Naive thymus-derived CD4-positive, alpha-beta T cell (primary cell): ENCODE results near the gene USP43. TPM values are rescaled to one million over a fixed set of nuclear protein-coding genes. Genes with fewer than 3 reads are reported as not detected.

ENCODE experiments used
- ATAC-seq: fragments of 150-1000 bp; cut with Tn5 transposase; 2 replicates; pipeline ENCODE4 v1.10.0; 2021; ENCODE audit warnings: mild to moderate bottlenecking, moderate library complexity
- CTCF ChIA-PET: fragments of 350-600 bp; sonication (Branson Sonifier 250); formaldehyde crosslinking; loops from one replicate; lab custom pipeline; 2021; ENCODE audit warnings: antibody characterized with exemption; lab: Charles Lee
- POLR2A ChIA-PET: fragments of 350-600 bp; sonication (Branson Sonifier 250); formaldehyde crosslinking; loops from one replicate; lab custom pipeline; 2021; ENCODE audit warnings: antibody characterized with exemption, inconsistent platforms; lab: Charles Lee
- DNase-seq, 9 donors: peaks; one replicate each; pipeline versions ENCODE4 v3.0.0 to v3.0.0-alpha.2; 2020 to 2022; ENCODE audit warnings: mixed read lengths in 1 of 9
- H3K27ac ChIP-seq: one replicate; pipeline ENCODE4 v1.7.0; 2013; ENCODE audit warnings: mild to moderate bottlenecking, low read depth, low read length, moderate library complexity
- H3K27me3 ChIP-seq, 2 donors: one replicate each; pipeline ENCODE4 v1.7.0; 2013; ENCODE audit warnings: low read length in 2 of 2, mild to moderate bottlenecking in 2 of 2, moderate library complexity in 2 of 2; ENCODE audit not compliant: control insufficient read depth in 2 of 2, insufficient read depth in 2 of 2
- H3K36me3 ChIP-seq, 3 experiments: 1 replicate in 2 of 3; 2 replicates in 1 of 3; pipeline ENCODE4 v1.7.0; 2013; ENCODE audit warnings: low read length in 3 of 3, mild to moderate bottlenecking in 3 of 3, moderate library complexity in 1 of 3; ENCODE audit not compliant: insufficient read depth in 3 of 3, control insufficient read depth in 2 of 3
- H3K4me1 ChIP-seq, 2 donors: one replicate each; pipeline ENCODE4 v1.7.0; 2013; ENCODE audit warnings: low read length in 2 of 2, mild to moderate bottlenecking in 2 of 2, moderate library complexity in 1 of 2; ENCODE audit not compliant: control insufficient read depth in 2 of 2, insufficient read depth in 2 of 2
- H3K4me3 ChIP-seq: 2 replicates; pipeline ENCODE4 v1.7.0; 2013; ENCODE audit warnings: mild to moderate bottlenecking, low read length
- H3K9me3 ChIP-seq, 3 experiments: 1 replicate in 2 of 3; 2 replicates in 1 of 3; pipeline ENCODE4 v1.7.0; 2013; ENCODE audit warnings: low read length in 3 of 3; ENCODE audit not compliant: control insufficient read depth in 2 of 3
- H3K27ac Mint-ChIP-seq, 9 donors: one replicate each; pipeline ENCODE4 v1.8.0; 2020 to 2022; ENCODE audit warnings: mixed read lengths in 9 of 9, mild to moderate bottlenecking in 8 of 9, moderate library complexity in 5 of 9, inconsistent platforms in 2 of 9
- H3K27me3 Mint-ChIP-seq, 5 donors: one replicate each; pipeline ENCODE4 v1.8.0; 2021 to 2022; ENCODE audit warnings: mixed read lengths in 5 of 5, mild to moderate bottlenecking in 1 of 5
- H3K36me3 Mint-ChIP-seq, 5 donors: one replicate each; pipeline ENCODE4 v1.8.0; 2020 to 2022; ENCODE audit warnings: mixed read lengths in 5 of 5, mild to moderate bottlenecking in 3 of 5, inconsistent platforms in 1 of 5
- H3K4me1 Mint-ChIP-seq, 7 donors: one replicate each; pipeline ENCODE4 v1.8.0; 2020 to 2022; ENCODE audit warnings: mixed read lengths in 7 of 7, mild to moderate bottlenecking in 3 of 7, inconsistent platforms in 1 of 7
- H3K4me3 Mint-ChIP-seq, 10 donors: one replicate each; pipeline ENCODE4 v1.8.0; 2020 to 2022; ENCODE audit warnings: mild to moderate bottlenecking in 10 of 10, mixed read lengths in 10 of 10, moderate library complexity in 6 of 10, inconsistent platforms in 2 of 10
- H3K9me3 Mint-ChIP-seq, 11 donors: one replicate each; pipeline ENCODE4 v1.8.0; 2020 to 2022; ENCODE audit warnings: mixed read lengths in 11 of 11, mild to moderate bottlenecking in 4 of 11, inconsistent platforms in 1 of 11, moderate library complexity in 1 of 11
- intact Hi-C, 2 donors: fragments of 100-400 bp; cut with micrococcal nuclease; formaldehyde crosslinking; loops; one replicate each; pipeline ENCODE4 v1.15.1; 2023
- polyA plus RNA-seq, 2 donors: library from polyadenylated mRNA; unstranded; fragments of 300-500 nt; fragmentation: Illumina TruSeq; gene quantifications; one replicate each; pipeline ENCODE4 v1.2.3, GENCODE V29; 2021
- total RNA-seq, 6 experiments: library from RNA in 5 of 6; stranded (reverse) in 5 of 6; gene quantifications; 1 replicate in 5 of 6; 2 replicates in 1 of 6; pipeline ENCODE4 v1.2.3 and lab custom pipeline; 2021 to 2026

Gene USP43
- total and polyA plus RNA-seq, 7 experiments from 2014 or later = 0.27 to 1.0 TPM; not detected in 5

DNA sequence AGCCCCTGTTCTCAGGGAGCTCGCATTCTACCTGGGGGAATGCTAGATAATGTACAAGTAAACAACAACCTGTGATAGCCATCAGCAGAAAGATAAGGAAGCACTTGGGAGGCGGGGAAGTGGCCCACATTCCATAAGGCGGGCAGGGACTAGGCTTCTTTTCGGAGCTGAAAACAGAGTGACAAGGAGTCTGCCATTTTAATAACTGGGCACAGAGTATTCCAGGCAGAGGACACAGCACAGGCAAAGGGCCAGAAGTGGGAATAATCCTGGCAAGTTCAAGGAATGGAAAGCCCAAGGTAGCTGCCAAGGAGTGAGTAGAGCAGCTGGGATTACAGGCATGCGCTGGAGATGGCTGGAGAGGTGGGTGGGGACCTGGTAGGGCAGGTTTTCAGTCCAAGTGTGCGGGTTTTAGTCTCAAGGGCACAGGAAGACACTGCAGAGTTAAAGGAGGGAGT is 24.3 kb downstream of the USP43 start:
- H3K36me3 ChIP-seq = no peaks in the 10 kb centered on the region
- no peak for DNase-seq
- H3K36me3 Mint-ChIP-seq = no peaks in the 10 kb centered on the region
- H3K27me3 Mint-ChIP-seq = peaks cover 8 to 31% (median 23%) of the 10 kb centered on the region in 5 donors
- H3K4me3 ChIP-seq = no peak overlapping the region
- ChIA-PET CTCF (no interaction called here), POLR2A (no interaction called here)
- intact Hi-C loops = no loop called here
- no peaks in the 10 kb centered on the region for H3K9me3 ChIP-seq
- H3K4me1 Mint-ChIP-seq = peaks cover 0 to 13% (median 6%) of the 10 kb centered on the region in 7 donors
- no peak overlapping the region for H3K27ac ChIP-seq
- ATAC-seq = no peak
- H3K9me3 Mint-ChIP-seq = peaks cover 0 to 2% (median 0%) of the 10 kb centered on the region in 11 donors
- H3K27me3 ChIP-seq = no peaks in the 10 kb centered on the region
- H3K4me1 ChIP-seq = peaks cover 0 to 3% of the 10 kb centered on the region in 2 donors
- no peak overlapping the region for H3K4me3 Mint-ChIP-seq
- no peak overlapping the region for H3K27ac Mint-ChIP-seq

DNA sequence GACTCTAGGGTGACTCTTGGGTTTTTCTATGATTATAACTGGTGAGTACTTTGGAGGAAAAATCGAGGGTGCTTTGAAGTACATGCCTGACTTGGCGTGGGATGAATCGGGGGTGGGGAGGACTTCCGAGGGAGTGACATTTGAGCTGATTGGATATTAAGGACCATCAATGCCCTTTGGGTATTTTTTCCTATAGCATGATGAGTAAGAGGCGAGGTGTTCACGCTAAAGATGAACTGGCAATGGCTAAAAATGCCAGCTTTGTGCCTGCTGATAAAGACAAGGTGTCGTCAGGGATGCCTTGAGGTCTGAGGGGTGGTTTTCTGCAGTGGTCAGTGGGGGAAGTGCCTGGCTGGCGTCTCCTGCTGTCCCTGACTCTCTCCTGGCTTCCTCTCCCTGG is 25.3 kb downstream of the USP43 start:
- POLR2A ChIA-PET = no interaction called here
- H3K9me3 Mint-ChIP-seq = peaks cover 0 to under 1% (median 0%) of the 10 kb centered on the region in 11 donors

DNA sequence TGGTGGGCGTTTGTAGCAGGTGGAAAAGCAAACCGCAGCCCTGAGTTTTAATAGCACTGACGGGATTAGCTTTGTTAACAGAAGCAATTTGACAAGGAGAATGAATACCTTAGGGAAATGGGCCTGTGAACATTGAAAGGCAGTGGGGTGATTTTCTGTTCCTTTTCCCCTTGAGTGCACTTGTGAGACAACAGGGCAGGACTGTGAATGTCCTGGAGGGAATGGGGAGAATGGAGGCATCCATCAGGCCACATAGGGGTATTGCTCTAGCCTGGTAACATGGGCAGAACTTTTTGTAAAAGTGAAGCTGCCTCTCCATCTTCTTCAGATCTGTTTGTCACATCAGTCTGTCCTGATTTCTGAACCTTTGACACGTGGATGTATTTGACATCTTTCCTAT is 26.2 kb downstream of the USP43 start:
- POLR2A ChIA-PET = no interaction called here
- Histone ChIP-seq H3K4me3 (no peak overlapping the region), H3K4me1 (no peaks in the 10 kb centered on the region), H3K27me3 (no peaks in the 10 kb centered on the region), H3K36me3 (no peaks in the 10 kb centered on the region), H3K27ac (no peak overlapping the region), H3K9me3 (no peaks in the 10 kb centered on the region)
- H3K9me3 Mint-ChIP-seq = no peaks in the 10 kb centered on the region
- peaks cover 0 to 8% (median 3%) of the 10 kb centered on the region in 7 donors for H3K4me1 Mint-ChIP-seq
- intact Hi-C loops = no loop called here
- no peak overlapping the region for H3K27ac Mint-ChIP-seq
- H3K36me3 Mint-ChIP-seq = no peaks in the 10 kb centered on the region
- H3K27me3 Mint-ChIP-seq = peaks cover 8 to 24% (median 22%) of the 10 kb centered on the region in 5 donors
- ATAC-seq (no peak), DNase-seq (no peak)
- H3K4me3 Mint-ChIP-seq = no peak overlapping the region
- CTCF ChIA-PET = no interaction called here

More for the DNA sequence above, 25.3 kb downstream of the USP43 start:
- CTCF ChIA-PET = no interaction called here
- no peak for ATAC-seq
- intact Hi-C loops = no loop called here
- no peak for DNase-seq
- peaks cover 8 to 29% (median 23%) of the 10 kb centered on the region in 5 donors for H3K27me3 Mint-ChIP-seq
- no peak overlapping the region for H3K27ac ChIP-seq
- H3K36me3 ChIP-seq = no peaks in the 10 kb centered on the region
- H3K4me1 Mint-ChIP-seq = peaks cover 0 to 13% (median 6%) of the 10 kb centered on the region in 7 donors
- no peak overlapping the region for H3K4me3 ChIP-seq
- H3K27me3 ChIP-seq = no peaks in the 10 kb centered on the region
- no peak overlapping the region for H3K4me3 Mint-ChIP-seq
- H3K9me3 ChIP-seq = no peaks in the 10 kb centered on the region
- no peak overlapping the region for H3K27ac Mint-ChIP-seq
- H3K4me1 ChIP-seq = peaks cover 0 to 3% of the 10 kb centered on the region in 2 donors
- no peaks in the 10 kb centered on the region for H3K36me3 Mint-ChIP-seq

DNA sequence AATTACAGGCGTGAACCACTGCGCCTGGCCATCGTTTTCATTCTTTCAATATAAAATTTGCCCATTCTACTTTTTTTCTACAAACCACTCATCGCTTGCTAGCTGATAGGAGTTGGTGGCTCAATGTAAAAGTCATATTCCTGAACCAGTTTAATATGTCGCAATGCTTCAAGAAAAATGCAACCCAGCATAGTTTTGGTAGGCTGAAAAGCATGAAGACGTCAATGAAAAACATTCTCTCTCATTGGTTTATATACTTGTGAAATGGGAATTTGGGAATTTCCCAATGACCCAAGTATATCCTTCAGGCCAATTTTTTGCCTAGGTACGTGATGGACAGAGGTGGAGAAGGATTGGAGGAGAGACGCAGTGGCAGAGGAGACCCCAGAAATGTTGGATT is 26.9 kb downstream of the USP43 start:
- no peaks in the 10 kb centered on the region for H3K9me3 ChIP-seq
- H3K36me3 Mint-ChIP-seq = no peaks in the 10 kb centered on the region
- H3K27me3 ChIP-seq = no peaks in the 10 kb centered on the region
- CTCF ChIA-PET = no interaction called here
- H3K27me3 Mint-ChIP-seq = peaks cover 8 to 24% (median 22%) of the 10 kb centered on the region in 5 donors
- H3K27ac ChIP-seq = no peak overlapping the region
- no peaks in the 10 kb centered on the region for H3K36me3 ChIP-seq
- no peak overlapping the region for H3K4me3 Mint-ChIP-seq
- intact Hi-C loops = no loop called here
- ATAC-seq (no peak), DNase-seq (no peak)
- H3K27ac Mint-ChIP-seq = no peak overlapping the region
- peaks cover 0 to 4% (median 0%) of the 10 kb centered on the region in 7 donors for H3K4me1 Mint-ChIP-seq
- POLR2A ChIA-PET = no interaction called here
- H3K9me3 Mint-ChIP-seq = no peaks in the 10 kb centered on the region
- H3K4me3 ChIP-seq = no peak overlapping the region
- H3K4me1 ChIP-seq = no peaks in the 10 kb centered on the region

DNA sequence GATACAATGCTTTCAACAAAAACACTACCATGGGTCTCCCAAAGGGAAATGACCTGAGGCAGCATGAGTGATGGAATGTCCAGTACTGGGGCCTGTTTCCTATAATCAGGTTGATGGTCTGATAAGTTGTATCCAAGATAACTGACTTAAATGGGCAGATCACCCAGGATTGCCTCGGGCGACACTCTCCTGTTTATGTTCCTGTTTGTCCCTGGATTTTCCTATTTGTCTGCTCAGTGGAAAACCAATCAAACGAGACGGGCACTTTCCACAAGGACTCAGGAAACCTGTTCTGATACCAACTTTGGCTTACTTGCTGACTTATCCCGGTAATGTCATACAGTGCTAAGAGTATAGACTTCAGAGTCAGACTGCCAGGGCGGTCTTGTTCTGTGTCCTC is 27.4 kb downstream of the USP43 start:
- H3K27me3 Mint-ChIP-seq = peaks cover 8 to 24% (median 18%) of the 10 kb centered on the region in 5 donors
- Histone ChIP-seq H3K4me1 (no peaks in the 10 kb centered on the region), H3K36me3 (no peaks in the 10 kb centered on the region), H3K27ac (no peak overlapping the region), H3K4me3 (no peak overlapping the region), H3K9me3 (no peaks in the 10 kb centered on the region), H3K27me3 (no peaks in the 10 kb centered on the region)
- no peak overlapping the region for H3K27ac Mint-ChIP-seq
- POLR2A ChIA-PET = no interaction called here
- no peaks in the 10 kb centered on the region for H3K36me3 Mint-ChIP-seq
- CTCF ChIA-PET = no interaction called here
- H3K4me1 Mint-ChIP-seq = peaks cover 0 to 4% (median 0%) of the 10 kb centered on the region in 7 donors
- DNase-seq (no peak), ATAC-seq (no peak)
- intact Hi-C loops = no loop called here
- H3K4me3 Mint-ChIP-seq = no peak overlapping the region
- no peaks in the 10 kb centered on the region for H3K9me3 Mint-ChIP-seq

DNA sequence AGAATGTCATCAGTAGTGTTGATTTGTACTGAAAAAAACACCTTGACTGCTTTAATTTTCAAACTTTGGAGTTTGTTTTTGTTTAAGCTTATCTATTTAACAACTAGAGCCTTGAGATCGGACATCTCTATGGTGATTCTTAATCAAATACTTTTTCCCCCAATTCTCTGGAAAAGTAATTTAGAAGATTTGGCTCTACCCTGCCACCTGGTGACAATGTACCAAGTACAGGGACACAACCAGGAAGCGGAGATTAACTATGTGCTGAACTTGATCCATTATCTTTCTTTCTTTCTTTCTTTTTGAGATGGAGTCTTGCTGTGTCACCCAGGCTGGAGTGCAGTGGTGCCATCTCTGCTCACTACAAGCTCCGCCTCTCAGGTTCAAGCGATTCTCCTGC is 30.8 kb downstream of the USP43 start:
- H3K27ac ChIP-seq = no peak overlapping the region
- DNase-seq (no peak), ATAC-seq (no peak)
- H3K4me3 ChIP-seq = no peak overlapping the region
- H3K27me3 ChIP-seq = no peaks in the 10 kb centered on the region
- Mint-ChIP-seq H3K36me3 (peaks cover 0 to 4% (median 0%) of the 10 kb centered on the region in 5 donors), H3K9me3 (peaks cover 0 to 15% (median 11%) of the 10 kb centered on the region in 11 donors), H3K27ac (no peak overlapping the region), H3K4me1 (no peaks in the 10 kb centered on the region), H3K27me3 (peaks cover 0 to 11% (median 6%) of the 10 kb centered on the region in 5 donors), H3K4me3 (no peak overlapping the region)
- no peaks in the 10 kb centered on the region for H3K4me1 ChIP-seq
- no peaks in the 10 kb centered on the region for H3K36me3 ChIP-seq
- CTCF ChIA-PET = no interaction called here
- POLR2A ChIA-PET = no interaction called here
- H3K9me3 ChIP-seq = peaks cover 0 to 11% (median 0%) of the 10 kb centered on the region in 3 experiments
- intact Hi-C loops = no loop called here

DNA sequence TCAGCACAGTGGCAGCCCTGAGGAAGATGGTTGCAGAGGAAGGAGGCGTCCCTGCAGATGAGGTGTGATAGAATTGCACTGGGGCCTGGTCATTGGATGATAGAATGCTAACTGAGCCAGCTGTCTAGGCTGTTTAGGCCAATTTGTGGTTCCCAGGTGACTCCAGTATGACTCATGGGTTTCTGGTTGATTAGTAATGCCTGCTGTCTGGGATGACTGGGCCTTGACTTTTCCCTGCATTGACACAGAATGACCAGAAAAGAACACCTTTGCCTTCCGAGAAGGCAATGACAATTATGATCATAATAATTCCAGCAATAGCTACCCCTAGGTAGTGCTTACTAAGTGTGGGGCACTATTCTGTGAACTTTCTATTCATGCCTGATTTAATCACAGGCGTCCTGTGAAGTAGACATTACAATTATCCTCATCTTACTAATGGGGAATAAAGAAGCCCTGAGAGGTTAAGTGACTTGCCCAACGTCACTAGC is 31.5 kb downstream of the USP43 start:
- ChIA-PET POLR2A (no interaction called here), CTCF (no interaction called here)
- H3K27me3 ChIP-seq = no peaks in the 10 kb centered on the region
- ATAC-seq (no peak), DNase-seq (no peak)
- no peak overlapping the region for H3K27ac ChIP-seq
- H3K4me1 ChIP-seq = no peaks in the 10 kb centered on the region
- H3K36me3 Mint-ChIP-seq = peaks cover 0 to 4% (median 0%) of the 10 kb centered on the region in 5 donors
- peaks cover 0 to 11% (median 4%) of the 10 kb centered on the region in 5 donors for H3K27me3 Mint-ChIP-seq
- H3K4me3 ChIP-seq = no peak overlapping the region
- intact Hi-C loops = no loop called here
- H3K27ac Mint-ChIP-seq = no peak overlapping the region
- no peak overlapping the region for H3K4me3 Mint-ChIP-seq
- peaks cover 0 to 15% (median 11%) of the 10 kb centered on the region in 11 donors for H3K9me3 Mint-ChIP-seq
- H3K4me1 Mint-ChIP-seq = no peaks in the 10 kb centered on the region
- peaks cover 0 to 11% (median 0%) of the 10 kb centered on the region in 3 experiments for H3K9me3 ChIP-seq
- no peaks in the 10 kb centered on the region for H3K36me3 ChIP-seq
